ENCODE data around the gene HSD17B1.

HSD17B1 gene

GRCh38 chr17:42568341-42569111 is 15.8 kb downstream of the HSD17B1 start:
- DNase-seq = peak; percentile 50

GRCh38 chr17:42571435-42572225 is 18.9 kb downstream of the HSD17B1 start:
- no peak for DNase-seq

GRCh38 chr17:42573095-42573494 is 20.4 kb downstream of the HSD17B1 start:
- DNase-seq = no peak

- DNase-seq = no peak
These were observed 21.7 kb downstream of the HSD17B1 start for GRCh38 chr17:42574463-42574862.

- DNase-seq = no peak
These were observed 24.4 kb downstream of the HSD17B1 start for GRCh38 chr17:42577140-42577531.

GRCh38 chr17:42577532-42578281 is 25.0 kb downstream of the HSD17B1 start, which contains the start of gene PSMC3IP:
TSS of gene PSMC3IP (minus strand) at chr17:42577729. CDS start at chr17:42577686, 43 bp downstream.
- peak; percentile 99 for DNase-seq

- DNase-seq = peak; percentile 93
These were observed 25.7 kb downstream of the HSD17B1 start for GRCh38 chr17:42578282-42578869.

- no peak for DNase-seq
These were observed 27.2 kb downstream of the HSD17B1 start for GRCh38 chr17:42579794-42580551.

GRCh38 chr17:42581744-42582270 is 29.1 kb downstream of the HSD17B1 start:
- no peak for DNase-seq

GRCh38 chr17:42584880-42585279 is 32.2 kb downstream of the HSD17B1 start:
- DNase-seq = no peak

GRCh38 chr17:42585353-42585752 is 32.6 kb downstream of the HSD17B1 start:
- DNase-seq = no peak

GRCh38 chr17:42586514-42587230 is 33.9 kb downstream of the HSD17B1 start:
- no peak for DNase-seq

GRCh38 chr17:42590886-42591285 is 38.2 kb downstream of the HSD17B1 start:
- no peak for DNase-seq

GRCh38 chr17:42591411-42591810 is 38.7 kb downstream of the HSD17B1 start:
- no peak for DNase-seq

GRCh38 chr17:42596386-42596785 is 43.7 kb downstream of the HSD17B1 start:
- DNase-seq = no peak

- no peak for DNase-seq
These were observed 46.2 kb downstream of the HSD17B1 start for GRCh38 chr17:42598905-42599304.

- DNase-seq = no peak
These were observed 50.6 kb downstream of the HSD17B1 start for GRCh38 chr17:42603318-42603717.
